ENCODE results near the gene PIGU. TPM values are rescaled to one million over a fixed set of nuclear protein-coding genes. Genes with fewer than 3 reads are reported as not detected.

The PIGU gene
- total and polyA plus RNA-seq, 2 of the 13 experiments (the other 11 are each of a cell fraction or from before 2014, with no cell fraction given), result 45.5 to 231 TPM

- TF ChIP-seq ZNF510 (CRISPR knock-in tag; IDR thresholded peaks at IDR 0.05; ENCODE audit: low read depth) (no peak), ZBTB7A (CRISPR knock-in tag; IDR thresholded peaks at IDR 0.05) (no peak), HHEX (CRISPR knock-in tag; IDR thresholded peaks at IDR 0.05) (no peak), ZNF687 (CRISPR knock-in tag; IDR thresholded peaks at IDR 0.05) (peak; percentile 61), ZNF446 (CRISPR knock-in tag; IDR thresholded peaks at IDR 0.05) (no peak), ZNF232 (CRISPR knock-in tag; IDR thresholded peaks at IDR 0.05; ENCODE audit: borderline replicate concordance) (no peak), FOSL2 (CRISPR knock-in tag; IDR thresholded peaks at IDR 0.05) (peak; percentile 23), GABPB1 (CRISPR knock-in tag; IDR thresholded peaks at IDR 0.05) (0 out of 2 replicates have a peak, but pooled peaks have one; percentile 18), ZNF576 (CRISPR knock-in tag; IDR thresholded peaks at IDR 0.05) (no peak), NFATC3 (CRISPR knock-in tag; IDR thresholded peaks at IDR 0.05) (no peak), ELF4 (CRISPR knock-in tag; IDR thresholded peaks at IDR 0.05; ENCODE audit: borderline replicate concordance) (no peak), IKZF1 (IDR thresholded peaks at IDR 0.05) (no peak), ZZZ3 (CRISPR knock-in tag; IDR thresholded peaks at IDR 0.05; ENCODE audit: borderline replicate concordance) (no peak), HNF4G (IDR thresholded peaks at IDR 0.05; ENCODE audit: borderline replicate concordance, low read depth, low read length) (no peak), HNF4G (CRISPR knock-in tag; IDR thresholded peaks at IDR 0.05; ENCODE audit: borderline replicate concordance, low read depth) (no peak), ZFP36L1 (CRISPR knock-in tag; IDR thresholded peaks at IDR 0.05) (no peak), RBFOX2 (IDR thresholded peaks at IDR 0.05; ENCODE audit: low read depth, low read length) (no peak), SYNCRIP (IDR thresholded peaks at IDR 0.05; ENCODE audit: insufficient read depth, low read depth, low read length) (no peak), ZNF646 (CRISPR knock-in tag; IDR thresholded peaks at IDR 0.05) (no peak), RBM39 (IDR thresholded peaks at IDR 0.05; ENCODE audit: low read depth, low read length, poor library complexity, severe bottlenecking) (no peak), ZNF225 (CRISPR knock-in tag; IDR thresholded peaks at IDR 0.05) (peak; percentile 28; the same call in 1 of the 2 replicates)
These were observed 140.0 kb downstream of the PIGU start (continued) for GRCh38 chr20:34536798-34537394.
